Endodermal cell (in vitro differentiated cells): ENCODE results near the gene PRDM5. TPM values are rescaled to one million over a fixed set of nuclear protein-coding genes. Genes with fewer than 3 reads are reported as not detected.

Experiments used
- DNase-seq: peaks from one replicate; pipeline ENCODE4 v3.0.0-alpha.2; 2017
- H3K27ac ChIP-seq: 2 replicates; pipeline ENCODE4 v1.5.1; 2013; ENCODE audit warnings: mild to moderate bottlenecking, low read depth, low read length, moderate library complexity
- H3K27me3 ChIP-seq: 2 replicates; pipeline ENCODE4 v1.6.1; 2013; ENCODE audit warnings: mild to moderate bottlenecking, low read length, moderate library complexity; ENCODE audit not compliant: insufficient read depth, control insufficient read depth, poor library complexity, severe bottlenecking
- H3K36me3 ChIP-seq: 2 replicates; pipeline ENCODE4 v1.7.0; 2013; ENCODE audit warnings: mild to moderate bottlenecking, low read length, moderate library complexity; ENCODE audit not compliant: control insufficient read depth, insufficient read depth
- H3K4me1 ChIP-seq: one replicate; pipeline ENCODE4 v1.7.0; 2013; ENCODE audit warnings: low read length; ENCODE audit not compliant: control insufficient read depth, insufficient read depth
- H3K4me3 ChIP-seq: 2 replicates; pipeline ENCODE4 v1.5.1; 2013; ENCODE audit warnings: mild to moderate bottlenecking, low read length, moderate library complexity
- H3K9ac ChIP-seq: 2 replicates; pipeline ENCODE4 v1.6.1; 2013; ENCODE audit warnings: mild to moderate bottlenecking, low read length, moderate library complexity; ENCODE audit not compliant: poor library complexity, severe bottlenecking; ENCODE audit errors: extremely low read depth
- H3K9me3 ChIP-seq: 2 replicates; pipeline ENCODE4 v1.6.1; 2013; ENCODE audit warnings: mild to moderate bottlenecking, low read length, moderate library complexity; ENCODE audit not compliant: control insufficient read depth
- H3K27ac Mint-ChIP-seq: 2 replicates; pipeline ENCODE4 v1.8.0; 2020; ENCODE audit warnings: mixed read lengths
- H3K27me3 Mint-ChIP-seq: 2 replicates; pipeline ENCODE4 v1.8.0; 2021; ENCODE audit warnings: mild to moderate bottlenecking, mixed read lengths; ENCODE audit not compliant: insufficient read depth
- H3K36me3 Mint-ChIP-seq: 2 replicates; pipeline ENCODE4 v1.8.0; 2020; ENCODE audit warnings: low read depth, mixed read lengths
- H3K4me1 Mint-ChIP-seq: 2 replicates; pipeline ENCODE4 v1.8.0; 2020; ENCODE audit warnings: mixed read lengths
- H3K4me3 Mint-ChIP-seq: 2 replicates; pipeline ENCODE4 v1.8.0; 2020; ENCODE audit warnings: mild to moderate bottlenecking, moderate library complexity, mixed read lengths
- H3K9me3 Mint-ChIP-seq: 2 replicates; pipeline ENCODE4 v1.8.0; 2020; ENCODE audit warnings: mild to moderate bottlenecking, mixed read lengths
- CTCF ChIP-seq: fragments of 200-600 bp; sonication (generic); conservative IDR thresholded peaks from 2 replicates; pipeline ENCODE4 v1.5.0; 2021; ENCODE audit warnings: antibody characterized with exemption, mild to moderate bottlenecking
- WGBS, 2 experiments: methylation state at CpG; one replicate each; pipeline versions ENCODE4 v1.1.5 to v1.1.7; 2013; ENCODE audit warnings: missing lambda C conversion rate in 2 of 2, mixed read lengths in 1 of 2; ENCODE audit not compliant: insufficient coverage in 1 of 2, insufficient read length in 1 of 2; 5-methylcytosine and 5-hydroxymethylcytosine counted together
- total RNA-seq, 2 donors: library from RNA; stranded (reverse); fragmentation: NEBNext Ultra II Directional in 1 of 2; extraction: Animal tissue kit (Norgen Biotek cat#: 25700) in 1 of 2; gene quantifications; 2 replicates in 1 of 2; 3 replicates in 1 of 2; pipeline ENCODE4 v1.2.1, GENCODE V29; 2021

Gene PRDM5
- total RNA-seq, 2 donors from 2014 or later: 18.3 to 19.1 TPM

DNA sequence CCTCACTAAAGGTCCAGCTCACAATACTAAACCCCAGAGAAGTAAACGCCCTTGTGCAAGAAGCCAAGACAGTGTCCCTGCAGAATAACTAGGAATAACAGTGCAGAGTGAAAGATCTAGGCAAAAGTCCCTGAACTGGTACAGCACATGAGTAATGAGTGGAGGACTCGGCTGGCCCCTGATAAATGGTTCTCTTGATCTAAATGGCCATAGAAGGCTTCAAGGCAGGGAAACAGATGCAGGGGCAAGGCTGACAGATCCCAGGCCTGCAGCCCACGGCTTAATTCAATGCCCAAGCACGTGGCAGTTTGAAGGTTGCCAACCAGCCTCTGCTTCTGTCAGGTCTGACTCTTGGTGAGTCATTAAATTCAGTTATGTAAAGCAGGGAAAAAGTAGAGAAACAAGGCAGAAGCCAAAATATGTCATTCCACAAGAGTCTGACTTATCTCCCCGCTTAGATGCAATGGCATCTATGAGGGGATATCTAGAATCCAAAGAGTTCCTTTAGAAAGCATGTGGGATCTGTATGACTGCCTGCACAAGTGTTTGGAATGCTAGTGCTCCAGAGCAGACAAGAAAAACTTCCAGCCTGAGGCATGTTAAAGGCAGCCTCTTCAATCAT, 121.3 kb downstream of the PRDM5 start:
- H3K9me3 Mint-ChIP-seq: peaks cover 6% of the 10 kb centered on the region
- Histone ChIP-seq H3K4me3 (no peak overlapping the region), H3K27me3 (no peaks in the 10 kb centered on the region), H3K9ac (no peak overlapping the region), H3K27ac (no peak overlapping the region), H3K36me3 (no peaks in the 10 kb centered on the region), H3K9me3 (no peaks in the 10 kb centered on the region), H3K4me1 (no peaks in the 10 kb centered on the region)
- H3K36me3 Mint-ChIP-seq: peaks cover 3% of the 10 kb centered on the region
- WGBS, 2 experiments: 86 to 90% methylated on average over 4 to 5 of the region's 5 CpGs
- H3K4me1 Mint-ChIP-seq: no peaks in the 10 kb centered on the region
- no peak overlapping the region for H3K27ac Mint-ChIP-seq
- DNase-seq: no peak
- no peak overlapping the region for H3K4me3 Mint-ChIP-seq
- H3K27me3 Mint-ChIP-seq: no peaks in the 10 kb centered on the region
- TF ChIP-seq CTCF: no peak

- Histone ChIP-seq H3K4me3 (no peak overlapping the region), H3K27ac (no peak overlapping the region), H3K9ac (no peak overlapping the region), H3K9me3 (no peaks in the 10 kb centered on the region), H3K4me1 (no peaks in the 10 kb centered on the region), H3K36me3 (no peaks in the 10 kb centered on the region), H3K27me3 (no peaks in the 10 kb centered on the region)
- H3K27ac Mint-ChIP-seq: no peak overlapping the region
- no peak for TF ChIP-seq CTCF
- 92% methylated on average over 1 of the region's 3 CpGs; no CpG with 5 or more reads in 1 of the 2 experiments for WGBS, 2 experiments
- no peak overlapping the region for H3K4me3 Mint-ChIP-seq
- H3K4me1 Mint-ChIP-seq: no peaks in the 10 kb centered on the region
- no peak for DNase-seq
- H3K36me3 Mint-ChIP-seq: peaks cover 3% of the 10 kb centered on the region
- H3K9me3 Mint-ChIP-seq: no peaks in the 10 kb centered on the region
- H3K27me3 Mint-ChIP-seq: no peaks in the 10 kb centered on the region
Measured at GRCh38 chr4:120798570-120798969, 124.0 kb downstream of the PRDM5 start.

DNA sequence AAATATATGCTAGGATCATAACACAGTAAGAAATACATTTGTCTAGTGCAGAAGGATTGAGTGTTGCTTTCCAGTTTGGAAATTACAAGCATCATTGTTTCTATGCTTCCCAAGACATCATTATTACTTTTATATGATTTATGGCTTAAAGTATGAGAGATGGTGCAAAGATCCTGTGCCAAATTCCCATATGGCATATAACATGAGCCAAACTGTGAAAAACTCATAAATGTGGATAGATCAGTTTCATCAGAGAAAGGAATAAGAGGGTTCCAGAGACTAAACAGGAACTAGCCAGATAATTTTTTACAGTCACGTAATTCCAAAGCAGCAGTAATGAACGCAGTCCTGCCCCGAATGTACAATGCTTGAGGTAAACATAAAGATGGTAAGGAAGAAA, 126.3 kb downstream of the PRDM5 start:
- TF ChIP-seq CTCF: no peak
- H3K36me3 ChIP-seq: no peaks in the 10 kb centered on the region
- no peaks in the 10 kb centered on the region for H3K4me1 Mint-ChIP-seq
- WGBS, 2 experiments: 94% methylated on average over 3 of the region's 3 CpGs; no CpG with 5 or more reads in 1 of the 2 experiments
- no peak overlapping the region for H3K27ac Mint-ChIP-seq
- no peak for DNase-seq
- no peak overlapping the region for H3K9ac ChIP-seq
- H3K27ac ChIP-seq: no peak overlapping the region
- no peak overlapping the region for H3K4me3 Mint-ChIP-seq
- peaks cover 2% of the 10 kb centered on the region for H3K9me3 Mint-ChIP-seq
- H3K27me3 ChIP-seq: no peaks in the 10 kb centered on the region
- H3K4me1 ChIP-seq: no peaks in the 10 kb centered on the region
- no peaks in the 10 kb centered on the region for H3K9me3 ChIP-seq
- no peak overlapping the region for H3K4me3 ChIP-seq
- H3K36me3 Mint-ChIP-seq: peaks cover 7% of the 10 kb centered on the region
- H3K27me3 Mint-ChIP-seq: no peaks in the 10 kb centered on the region
